GM19463 (cell line): ENCODE results near the gene PRKCQ.

Source experiments
- ATAC-seq: cut with Tn5 transposase; IDR thresholded peaks from one replicate; pipeline ENCODE4 v1.9.1; 2021; ENCODE audit warnings: mild to moderate bottlenecking, moderate library complexity; ENCODE audit not compliant: unreplicated experiment

PRKCQ gene

GRCh38 chr10:6579904-6580278, at the start of gene PRKCQ:
Gene PRKCQ (minus strand): TSS chr10:6580276. CDS start chr10:6515135, 65,141 bp downstream.
- peak; percentile 37 for ATAC-seq

DNA sequence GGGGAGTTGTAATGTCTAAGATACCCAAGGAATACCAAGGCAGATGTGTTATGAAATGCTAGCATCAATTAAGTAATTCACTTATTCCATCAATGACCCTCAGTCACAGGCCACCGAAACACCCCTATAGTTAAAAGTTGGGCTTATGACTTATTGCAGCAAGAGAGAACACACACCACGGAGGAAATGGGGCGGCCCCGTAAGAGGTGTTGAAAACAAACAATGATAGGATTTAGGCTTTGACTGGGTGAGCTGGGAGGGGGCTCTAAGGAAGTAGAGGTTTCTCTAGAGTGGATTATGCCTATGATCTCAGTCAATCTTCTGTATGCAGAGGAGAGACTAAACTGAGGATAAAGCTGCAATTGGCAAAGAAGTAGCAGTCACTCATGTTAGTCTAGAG, 45.4 kb upstream of the PRKCQ start:
- no peak for ATAC-seq

GRCh38 chr10:6624392-6624791, 44.3 kb upstream of the PRKCQ start:
- no peak for ATAC-seq

DNA sequence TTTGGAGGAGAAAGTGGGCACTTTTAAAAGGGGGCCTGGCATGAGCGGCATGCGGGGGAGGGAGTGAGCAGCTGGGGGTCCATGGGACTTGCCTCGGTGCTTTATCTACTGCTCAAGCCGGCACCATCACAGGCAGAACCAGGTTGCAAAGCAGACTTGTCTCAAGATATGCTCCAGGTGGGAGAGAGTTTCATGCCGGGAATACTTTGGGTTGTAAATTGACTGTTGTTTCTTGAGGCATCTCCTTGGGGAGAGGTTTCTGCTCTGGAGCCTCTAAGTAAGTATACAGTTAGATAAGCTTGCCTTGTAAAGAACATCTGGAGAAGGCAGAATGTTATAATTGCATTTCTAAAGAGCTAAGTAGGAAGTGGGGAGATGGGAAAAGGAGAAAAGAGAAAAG, 42.8 kb upstream of the PRKCQ start:
- ATAC-seq: no peak

DNA sequence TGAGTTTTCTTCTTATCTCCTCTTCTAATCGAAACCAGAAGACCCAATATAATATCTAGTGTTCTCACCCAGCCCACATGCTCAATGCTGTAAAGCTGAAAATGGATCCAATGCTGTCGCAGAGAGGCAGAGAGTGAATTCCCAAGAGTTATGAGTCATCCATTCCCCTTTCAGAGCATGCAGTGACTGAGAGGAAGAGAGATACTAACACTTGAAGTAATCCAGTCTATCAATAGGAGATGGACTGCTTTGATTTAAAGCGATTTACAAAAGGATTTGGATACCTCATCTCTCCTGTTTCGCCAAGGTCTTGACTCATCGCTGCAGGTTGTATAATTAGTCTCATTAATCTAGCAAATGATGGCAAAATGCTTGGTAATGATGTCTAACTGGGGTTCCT, 41.5 kb upstream of the PRKCQ start:
- no peak for ATAC-seq

- no peak for ATAC-seq
Measured at GRCh38 chr10:6619660-6620059, 39.6 kb upstream of the PRKCQ start.

DNA sequence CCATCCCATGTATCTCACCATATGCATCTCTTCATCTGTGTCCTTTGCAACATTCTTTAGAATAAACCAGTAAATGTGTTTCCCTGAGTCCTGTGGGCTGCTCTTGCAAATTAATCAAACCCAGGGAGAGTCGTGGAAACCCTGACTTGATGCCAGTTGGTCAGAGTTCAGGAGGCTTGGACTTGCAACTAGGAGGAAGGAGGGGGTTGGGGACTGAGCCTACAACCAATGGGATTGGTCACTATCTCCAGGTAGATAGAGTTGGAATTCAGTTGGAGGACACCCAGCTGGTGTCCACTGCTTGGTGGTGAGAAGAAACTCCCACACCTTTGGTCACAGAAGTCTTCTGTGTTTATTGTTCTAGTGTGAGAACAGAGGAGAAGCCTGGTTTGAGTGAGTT, 38.3 kb upstream of the PRKCQ start:
- no peak for ATAC-seq

DNA sequence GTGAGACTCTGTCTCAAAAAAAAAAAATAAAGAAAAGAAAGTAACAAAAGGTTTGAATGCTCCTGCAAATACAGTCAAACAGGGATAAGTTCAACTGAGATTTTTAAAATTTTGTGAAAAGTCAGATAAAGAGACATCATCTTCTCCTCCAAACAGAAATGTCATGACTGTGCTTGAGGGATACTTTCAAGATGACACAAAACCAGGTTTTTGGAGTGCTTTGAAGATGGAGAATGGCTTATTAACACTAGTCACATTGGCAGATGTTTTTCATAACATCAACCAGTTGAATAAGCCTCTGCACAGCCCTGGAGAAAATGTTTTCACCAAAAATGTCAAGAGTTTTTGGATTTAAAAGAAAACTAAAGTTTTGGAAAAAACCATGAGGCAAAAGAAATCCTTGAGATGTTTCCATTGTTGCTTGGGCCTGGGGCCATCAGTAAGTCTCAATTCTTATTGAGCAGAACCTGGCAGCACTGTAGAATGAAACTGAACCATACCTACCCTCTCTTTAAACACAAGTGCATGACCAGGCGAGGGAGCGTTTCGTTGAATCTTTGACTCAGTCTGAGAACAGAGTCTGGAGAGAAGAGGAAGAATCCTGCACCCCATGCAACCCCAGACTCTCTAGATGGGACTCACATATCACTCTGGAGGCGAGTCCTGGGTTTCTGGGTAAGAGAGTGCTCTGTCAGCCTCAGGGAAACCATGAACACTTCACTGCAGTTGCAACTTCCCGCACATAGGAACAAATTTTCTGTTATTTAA, 37.4 kb upstream of the PRKCQ start:
- ATAC-seq: no peak

DNA sequence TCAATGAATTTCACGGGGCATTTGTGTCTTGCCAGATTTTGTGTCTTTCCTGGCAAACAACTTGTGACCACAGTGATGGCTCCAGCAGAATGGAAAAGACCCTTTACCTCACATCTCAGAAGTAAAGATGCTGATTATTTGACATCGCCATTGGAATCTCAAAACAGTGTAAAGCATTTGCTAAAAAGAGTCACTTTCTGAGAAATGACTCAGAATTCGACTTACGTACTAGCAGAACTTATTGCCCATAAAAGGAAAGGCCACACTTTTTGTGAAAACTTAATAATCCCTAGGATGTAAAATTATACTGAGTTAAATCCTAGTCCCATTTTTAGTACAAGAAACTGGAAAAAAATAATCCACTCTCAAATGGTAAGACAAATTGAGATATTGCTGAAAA, 35.9 kb upstream of the PRKCQ start:
- no peak for ATAC-seq

- ATAC-seq: no peak
Measured at GRCh38 chr10:6612371-6612770, 32.3 kb upstream of the PRKCQ start.

DNA sequence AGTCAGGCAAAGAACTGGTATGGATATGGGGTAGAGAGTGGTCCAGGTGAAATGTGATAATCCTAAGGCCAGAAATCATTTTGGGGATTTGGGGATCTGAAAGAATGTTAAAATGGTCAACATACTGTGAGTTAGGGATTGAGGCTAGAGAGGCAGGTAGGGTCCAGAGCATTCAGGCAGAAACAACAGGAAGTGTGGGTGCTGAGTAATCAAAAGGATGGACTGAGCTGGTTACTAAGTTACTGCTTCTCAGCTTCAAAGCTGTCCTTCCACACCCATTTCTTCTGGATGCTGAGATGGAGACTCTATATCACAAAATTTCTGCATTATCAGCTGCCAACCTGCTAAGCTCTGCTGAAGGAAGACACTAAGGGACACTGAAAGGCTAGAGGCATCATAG, 30.6 kb upstream of the PRKCQ start:
- ATAC-seq: no peak

- ATAC-seq: no peak
Measured at GRCh38 chr10:6609625-6610024, 29.5 kb upstream of the PRKCQ start.

DNA sequence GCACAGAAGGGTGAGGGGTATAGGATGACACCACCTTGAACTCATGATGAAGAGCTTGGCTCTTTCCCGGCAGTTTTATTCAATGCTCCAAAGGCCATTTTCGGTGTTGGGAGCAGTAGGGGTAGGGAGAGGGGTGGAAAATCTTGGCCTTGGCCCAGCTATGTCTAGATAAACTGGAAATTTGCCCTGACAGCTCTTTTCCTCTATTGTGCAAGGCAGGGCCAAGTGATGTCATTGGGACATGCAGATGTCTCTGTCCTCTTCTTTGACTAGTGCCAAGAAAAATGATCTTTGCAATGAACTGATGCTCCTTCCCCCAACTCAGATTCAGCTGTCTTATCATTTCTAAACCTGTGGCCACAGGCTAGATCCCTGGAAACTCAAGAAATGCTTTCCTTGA, 27.7 kb upstream of the PRKCQ start:
- no peak for ATAC-seq

DNA sequence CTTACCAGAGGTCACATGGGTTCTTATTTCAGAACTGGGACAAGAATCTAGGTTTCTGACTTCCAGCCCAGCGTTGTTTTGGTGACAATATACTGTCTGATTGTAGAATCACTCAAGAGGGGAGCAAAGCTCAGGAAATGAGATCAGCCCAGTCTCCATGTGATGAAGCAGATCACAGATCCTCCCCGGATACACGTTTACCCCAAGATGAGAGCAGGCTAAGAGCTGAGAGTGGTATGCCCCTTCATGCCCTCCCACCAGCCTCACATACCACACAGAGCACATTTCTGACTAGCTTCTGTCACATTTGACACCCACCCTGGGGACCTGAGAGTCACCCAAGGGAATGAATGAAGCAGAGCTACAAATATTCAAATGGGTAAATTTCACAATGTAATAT, 27.1 kb upstream of the PRKCQ start:
- ATAC-seq: no peak

- ATAC-seq: no peak
Measured at GRCh38 chr10:6603142-6604125, 23.4 kb upstream of the PRKCQ start.

- no peak for ATAC-seq
Measured at GRCh38 chr10:6602700-6603084, 22.6 kb upstream of the PRKCQ start.

- ATAC-seq: no peak
Measured at GRCh38 chr10:6602026-6602699, 22.1 kb upstream of the PRKCQ start.

DNA sequence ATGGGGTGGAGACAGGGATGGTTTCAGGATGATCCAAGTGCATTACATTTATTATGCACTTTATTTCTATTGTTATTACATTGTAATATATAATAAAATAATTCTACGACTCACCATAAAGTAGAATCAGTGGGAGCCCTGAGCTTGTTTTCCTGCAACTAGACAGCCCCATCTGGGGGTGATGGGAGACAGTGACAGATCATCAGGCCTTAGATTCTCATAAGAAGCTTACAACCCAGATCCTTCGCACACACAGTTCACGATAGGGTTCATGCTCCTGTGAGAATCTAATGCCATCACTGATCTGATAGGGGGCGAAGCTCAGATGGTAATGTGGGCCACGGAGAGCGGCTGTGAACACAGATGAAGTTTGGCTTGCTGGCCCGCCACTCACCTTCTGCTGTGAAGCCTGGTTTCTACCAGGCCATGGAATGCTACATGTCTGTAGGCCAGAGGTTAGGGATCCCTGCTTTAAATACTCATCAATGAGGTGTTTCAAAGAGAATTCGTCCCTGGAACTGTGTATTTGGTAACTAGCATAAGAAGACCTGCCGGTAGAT, 21.2 kb upstream of the PRKCQ start:
- ATAC-seq: no peak

DNA sequence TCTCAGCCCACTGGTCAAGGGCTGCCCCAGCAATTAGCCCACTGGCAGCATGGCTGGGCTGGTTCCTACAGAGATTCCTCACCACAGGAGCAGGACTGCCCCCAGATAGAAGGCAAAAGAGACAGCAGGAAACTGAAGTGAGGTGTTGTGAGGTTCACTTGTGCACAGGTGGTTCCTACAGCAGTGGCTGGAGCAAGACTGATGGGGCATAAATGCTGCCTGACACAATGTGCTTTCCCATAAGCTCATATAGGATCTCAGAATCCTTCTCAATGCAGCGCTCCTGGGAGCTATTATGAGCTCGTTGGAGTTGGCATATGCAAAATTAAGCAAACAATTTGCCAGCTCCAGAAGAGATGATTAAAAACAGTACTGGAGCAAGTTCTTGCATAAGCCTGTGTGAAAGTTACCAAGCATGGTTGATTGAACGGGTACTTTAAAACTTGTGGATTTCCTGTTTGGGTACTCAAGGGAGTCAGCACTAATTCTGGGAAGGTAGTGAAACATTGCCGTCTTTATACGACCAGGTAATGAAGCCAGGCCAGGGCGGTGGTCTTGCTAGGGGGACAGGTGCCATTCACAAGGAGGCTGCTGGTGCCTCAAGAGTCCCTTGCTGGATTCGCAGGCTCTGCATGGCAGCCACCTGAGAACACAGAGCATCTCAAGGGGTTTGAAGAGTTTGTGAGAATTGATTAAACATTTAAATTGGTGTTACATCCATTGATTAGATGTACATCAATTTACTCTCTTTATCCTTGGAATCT, 20.3 kb upstream of the PRKCQ start:
- ATAC-seq: no peak

DNA sequence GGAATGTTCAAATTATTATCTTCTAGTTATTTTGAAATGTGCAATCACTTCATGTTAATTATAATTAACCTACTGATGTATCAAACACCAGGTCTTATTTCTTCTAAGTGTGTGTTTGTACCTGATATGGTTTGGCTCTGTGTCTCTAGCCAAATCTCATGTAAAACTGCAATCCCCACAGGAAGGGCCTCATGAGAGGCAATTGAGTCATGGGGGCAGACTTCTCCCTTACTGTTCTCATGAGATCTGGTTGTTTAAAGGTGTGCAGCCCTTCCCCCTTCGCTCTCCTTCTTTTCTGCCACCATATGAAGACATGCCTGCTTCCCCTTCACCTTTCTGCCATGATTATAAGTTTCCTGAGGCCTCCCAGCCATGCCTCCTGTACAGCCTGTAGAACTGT, 18.6 kb upstream of the PRKCQ start:
- ATAC-seq: no peak
